SJSA1 (cell line): ENCODE data around the gene CPZ. TPM values are rescaled to one million over a fixed set of nuclear protein-coding genes. Genes with fewer than 3 reads are reported as not detected.

ENCODE experiments used
- DNase-seq, 2 experiments: peaks; one replicate each; pipeline ENCODE4 v3.0.0-alpha.2; 2015 to 2020; ENCODE audit warnings: low spot score in 2 of 2, low read depth in 1 of 2
- H3K27ac ChIP-seq: fragments of 250-450 bp; sonication (Bioruptor Pico); 2 replicates; pipeline ENCODE4 v1.5.1; 2020; ENCODE audit warnings: mild to moderate bottlenecking, moderate library complexity
- H3K27me3 ChIP-seq: fragments of 250-450 bp; sonication (Bioruptor Pico); replicated peaks from 2 replicates; pipeline ENCODE4 v1.5.1; 2020; ENCODE audit warnings: mild to moderate bottlenecking, moderate library complexity
- H3K36me3 ChIP-seq: fragments of 250-450 bp; sonication (Bioruptor Pico); 2 replicates; pipeline ENCODE4 v1.5.1; 2020; ENCODE audit warnings: mild to moderate bottlenecking
- H3K4me1 ChIP-seq: fragments of 250-450 bp; sonication (Bioruptor Pico); replicated peaks from 2 replicates; pipeline ENCODE4 v1.6.1; 2021; ENCODE audit warnings: mild to moderate bottlenecking
- H3K4me3 ChIP-seq: fragments of 250-450 bp; sonication (Bioruptor Pico); 2 replicates; pipeline ENCODE4 v1.5.1; 2020; ENCODE audit warnings: mild to moderate bottlenecking
- H3K9me3 ChIP-seq: fragments of 250-450 bp; sonication (Bioruptor Pico); replicated peaks from 2 replicates; pipeline ENCODE4 v1.5.1; 2020; ENCODE audit warnings: mild to moderate bottlenecking
- total RNA-seq: library from RNA; depleted of rRNA; stranded (reverse); fragments of >200 nt; shearing (Covaris generic); gene quantifications from 2 replicates; pipeline ENCODE4 v1.2.3, GENCODE V29; 2014

The CPZ gene
- total RNA-seq, 1 experiment from 2014 or later = 165 TPM

- Histone ChIP-seq H3K9me3 (no peaks in the 10 kb centered on the region), H3K4me1 (peaks cover 49% of the 10 kb centered on the region), H3K27ac (no peak overlapping the region), H3K36me3 (no peaks in the 10 kb centered on the region), H3K27me3 (no peaks in the 10 kb centered on the region), H3K4me3 (no peak overlapping the region)
- no peak for DNase-seq
Measured at GRCh38 chr4:8552024-8552423, 40.5 kb upstream of the CPZ start.

GRCh38 chr4:8552581-8553205 lies 39.9 kb upstream of the CPZ start:
- no peak overlapping the region for H3K27ac ChIP-seq
- no peak overlapping the region for H3K4me3 ChIP-seq
- DNase-seq = no peak
- H3K36me3 ChIP-seq = no peaks in the 10 kb centered on the region
- no peaks in the 10 kb centered on the region for H3K27me3 ChIP-seq
- no peaks in the 10 kb centered on the region for H3K9me3 ChIP-seq
- peaks cover 49% of the 10 kb centered on the region for H3K4me1 ChIP-seq

- Histone ChIP-seq H3K27me3 (no peaks in the 10 kb centered on the region), H3K27ac (no peak overlapping the region), H3K4me1 (peaks cover 49% of the 10 kb centered on the region), H3K9me3 (no peaks in the 10 kb centered on the region), H3K4me3 (no peak overlapping the region), H3K36me3 (no peaks in the 10 kb centered on the region)
- no peak for DNase-seq
Measured at GRCh38 chr4:8553216-8553615, 39.3 kb upstream of the CPZ start.

- Histone ChIP-seq H3K27ac (no peak overlapping the region), H3K36me3 (no peaks in the 10 kb centered on the region), H3K4me3 (no peak overlapping the region), H3K9me3 (no peaks in the 10 kb centered on the region), H3K4me1 (peaks cover 49% of the 10 kb centered on the region), H3K27me3 (no peaks in the 10 kb centered on the region)
- DNase-seq = no peak
Measured at GRCh38 chr4:8553991-8554405, 38.6 kb upstream of the CPZ start.

- peaks cover 49% of the 10 kb centered on the region for H3K4me1 ChIP-seq
Measured at GRCh38 chr4:8554555-8555100, 37.9 kb upstream of the CPZ start.

GRCh38 chr4:8555716-8556115 lies 36.8 kb upstream of the CPZ start:
- Histone ChIP-seq H3K36me3 (no peaks in the 10 kb centered on the region), H3K27me3 (no peaks in the 10 kb centered on the region), H3K9me3 (no peaks in the 10 kb centered on the region), H3K27ac (peak overlapping the region; percentile 82), H3K4me1 (peaks cover 60% of the 10 kb centered on the region), H3K4me3 (no peak overlapping the region)
- no peak for DNase-seq

More at GRCh38 chr4:8554555-8555100, 37.9 kb upstream of the CPZ start:
- no peak overlapping the region for H3K27ac ChIP-seq
- no peak for DNase-seq
- no peaks in the 10 kb centered on the region for H3K27me3 ChIP-seq
- no peaks in the 10 kb centered on the region for H3K9me3 ChIP-seq
- no peaks in the 10 kb centered on the region for H3K36me3 ChIP-seq
- no peak overlapping the region for H3K4me3 ChIP-seq

- Histone ChIP-seq H3K9me3 (no peaks in the 10 kb centered on the region), H3K4me3 (no peak overlapping the region), H3K36me3 (no peaks in the 10 kb centered on the region), H3K4me1 (peaks cover 63% of the 10 kb centered on the region), H3K27me3 (no peaks in the 10 kb centered on the region), H3K27ac (peak overlapping the region; percentile 82)
- DNase-seq = peak; percentile 72 to 85
Measured at GRCh38 chr4:8556341-8557150, 36.0 kb upstream of the CPZ start.

GRCh38 chr4:8557151-8558076 lies 35.2 kb upstream of the CPZ start:
- H3K27me3 ChIP-seq = no peaks in the 10 kb centered on the region
- no peak for DNase-seq
- H3K36me3 ChIP-seq = no peaks in the 10 kb centered on the region

GRCh38 chr4:8558080-8558960 lies 34.2 kb upstream of the CPZ start:
- peak overlapping the region; percentile 82 for H3K27ac ChIP-seq
- H3K4me3 ChIP-seq = no peak overlapping the region
- peak; percentile 55 to 87 for DNase-seq
- H3K36me3 ChIP-seq = no peaks in the 10 kb centered on the region
- no peaks in the 10 kb centered on the region for H3K9me3 ChIP-seq
- no peaks in the 10 kb centered on the region for H3K27me3 ChIP-seq
- H3K4me1 ChIP-seq = peaks cover 66% of the 10 kb centered on the region

More at GRCh38 chr4:8557151-8558076, 35.2 kb upstream of the CPZ start:
- H3K4me3 ChIP-seq = no peak overlapping the region
- peaks cover 66% of the 10 kb centered on the region for H3K4me1 ChIP-seq
- peak overlapping the region; percentile 82 for H3K27ac ChIP-seq
- H3K9me3 ChIP-seq = no peaks in the 10 kb centered on the region

GRCh38 chr4:8559011-8559410 lies 33.6 kb upstream of the CPZ start:
- DNase-seq = no peak
- H3K27ac ChIP-seq = peak overlapping the region; percentile 82; the same call in 1 of the 2 replicates
- H3K4me1 ChIP-seq = peaks cover 66% of the 10 kb centered on the region
- H3K36me3 ChIP-seq = no peaks in the 10 kb centered on the region
- no peak overlapping the region for H3K4me3 ChIP-seq
- no peaks in the 10 kb centered on the region for H3K9me3 ChIP-seq
- H3K27me3 ChIP-seq = no peaks in the 10 kb centered on the region

- H3K36me3 ChIP-seq = no peaks in the 10 kb centered on the region
- H3K27ac ChIP-seq = peak overlapping the region; percentile 29
- no peaks in the 10 kb centered on the region for H3K9me3 ChIP-seq
- H3K4me3 ChIP-seq = no peak overlapping the region
- H3K27me3 ChIP-seq = no peaks in the 10 kb centered on the region
- H3K4me1 ChIP-seq = peaks cover 66% of the 10 kb centered on the region
- no peak for DNase-seq
Measured at GRCh38 chr4:8559524-8560264, 32.9 kb upstream of the CPZ start.
